Stimulated activated CD8-positive, alpha-beta memory T cell treated with anti-CD3 and anti-CD28 coated beads, Interleukin-4, amount 100 ng/mL, for 4 hours (primary cell): ENCODE data around the gene OGA.

Source experiments
- DNase-seq, 2 donors: peaks; one replicate each; pipeline ENCODE4 v3.0.0-alpha.2; 2020; ENCODE audit warnings: low read depth in 2 of 2, low spot score in 1 of 2

Gene OGA

GRCh38 chr10:101776161-101776817 lies 42.0 kb downstream of the OGA start:
- no peak for DNase-seq

GRCh38 chr10:101775273-101776160 lies 42.7 kb downstream of the OGA start, which contains the start of gene FGF8:
Gene FGF8, minus strand, starts transcription at chr10:101776114. Its CDS starts 214 bp downstream, at chr10:101775900.
- no peak for DNase-seq

GRCh38 chr10:101774589-101775272 lies 43.5 kb downstream of the OGA start:
- no peak for DNase-seq

- DNase-seq, result no peak
Measured at GRCh38 chr10:101773923-101774588, 44.2 kb downstream of the OGA start.

GRCh38 chr10:101772895-101773761 lies 45.1 kb downstream of the OGA start:
- DNase-seq, result no peak

- no peak for DNase-seq
Measured at GRCh38 chr10:101772017-101772894, 46.0 kb downstream of the OGA start.

GRCh38 chr10:101771380-101771779 lies 46.9 kb downstream of the OGA start:
- DNase-seq, result no peak

GRCh38 chr10:101770331-101771215 lies 47.7 kb downstream of the OGA start:
- no peak for DNase-seq

GRCh38 chr10:101769541-101770180 lies 48.6 kb downstream of the OGA start:
- no peak for DNase-seq

GRCh38 chr10:101768791-101769170 lies 49.5 kb downstream of the OGA start:
- no peak for DNase-seq

- no peak for DNase-seq
Measured at GRCh38 chr10:101767966-101768790, 50.1 kb downstream of the OGA start.

- DNase-seq, result no peak
Measured at GRCh38 chr10:101767600-101767945, 50.7 kb downstream of the OGA start.

- DNase-seq, result no peak
Measured at GRCh38 chr10:101766753-101767599, 51.3 kb downstream of the OGA start.

GRCh38 chr10:101766306-101766705 lies 51.9 kb downstream of the OGA start:
- DNase-seq, result no peak

- DNase-seq, result no peak
Measured at GRCh38 chr10:101763141-101763846, 55.0 kb downstream of the OGA start.

GRCh38 chr10:101762736-101763135 lies 55.5 kb downstream of the OGA start:
- DNase-seq, result no peak
